Stimulated activated CD4-positive, alpha-beta T cell treated with anti-CD3 and anti-CD28 coated beads, TNF-alpha, amount 100 ng/mL, for 48 hours (primary cell): Measurements from ENCODE around the gene NR4A3.

Experiments
- DNase-seq, 3 donors: peaks; one replicate each; pipeline ENCODE4 v3.0.0-alpha.2; 2020; ENCODE audit warnings: low read depth in 3 of 3

Gene NR4A3

GRCh38 chr9:99873943-99874584 is 52.4 kb downstream of the NR4A3 start:
- no peak for DNase-seq

GRCh38 chr9:99876190-99876589 is 54.5 kb downstream of the NR4A3 start:
- DNase-seq = no peak

GRCh38 chr9:99878651-99879050 is 57.0 kb downstream of the NR4A3 start:
- no peak for DNase-seq

- DNase-seq = no peak
These were observed 60.1 kb downstream of the NR4A3 start for GRCh38 chr9:99881769-99882168.

GRCh38 chr9:99885747-99886146 is 64.1 kb downstream of the NR4A3 start:
- no peak for DNase-seq

GRCh38 chr9:99889120-99889519 is 67.4 kb downstream of the NR4A3 start:
- DNase-seq = no peak

GRCh38 chr9:99894826-99895225 is 73.1 kb downstream of the NR4A3 start:
- DNase-seq = no peak

- DNase-seq = no peak
These were observed 73.8 kb downstream of the NR4A3 start for GRCh38 chr9:99895510-99895909.

GRCh38 chr9:99896119-99896518 is 74.4 kb downstream of the NR4A3 start:
- DNase-seq = no peak

GRCh38 chr9:99903393-99903792 is 81.7 kb downstream of the NR4A3 start:
- DNase-seq = no peak

- DNase-seq = no peak
These were observed 84.2 kb downstream of the NR4A3 start for GRCh38 chr9:99905833-99906402.

GRCh38 chr9:99906403-99907207 is 84.9 kb downstream of the NR4A3 start, which contains the start of gene STX17:
Gene STX17, plus strand, starts transcription at chr9:99906654. Its CDS starts 8,586 bp downstream, at chr9:99915240.
- DNase-seq = peak; percentile 48 to 81 (median 58)

- no peak for DNase-seq
These were observed 85.5 kb downstream of the NR4A3 start for GRCh38 chr9:99907208-99907532.

- DNase-seq = no peak
These were observed 89.9 kb downstream of the NR4A3 start for GRCh38 chr9:99911600-99911999.
